A673 (cell line): ENCODE results near the gene PREX1.

Experiments used
- CTCF ChIP-seq: fragments of 300-800, 200-600 bp; sonication (generic); conservative IDR thresholded peaks from 2 replicates; pipeline ENCODE4 v1.5.1; 2017; ENCODE audit warnings: low read depth, mild to moderate bottlenecking, antibody characterized with exemption, low read length, moderate library complexity, mixed read lengths
- EZH2 ChIP-seq: fragments of 200-600 bp; sonication (generic); IDR thresholded peaks from 2 replicates; pipeline ENCODE4 v1.6.1; 2017; ENCODE audit warnings: borderline replicate concordance, low read depth, mild to moderate bottlenecking, mixed read lengths, antibody characterized with exemption, low read length; ENCODE audit not compliant: poor library complexity, severe bottlenecking

- TF ChIP-seq CTCF (no peak), EZH2 (no peak)
These were observed 43.5 kb downstream of the PREX1 start for GRCh38 chr20:48784273-48784641.
